GM19438 (cell line): ENCODE data around the gene ATXN2.
A peak's percentile ranks its signal among the peaks of the same experiment; 100 is the strongest.

ENCODE experiments used
- ATAC-seq: cut with Tn5 transposase; IDR thresholded peaks from one replicate; pipeline ENCODE4 v1.9.1; 2021; ENCODE audit warnings: low read depth; ENCODE audit not compliant: unreplicated experiment

ATXN2 gene

DNA sequence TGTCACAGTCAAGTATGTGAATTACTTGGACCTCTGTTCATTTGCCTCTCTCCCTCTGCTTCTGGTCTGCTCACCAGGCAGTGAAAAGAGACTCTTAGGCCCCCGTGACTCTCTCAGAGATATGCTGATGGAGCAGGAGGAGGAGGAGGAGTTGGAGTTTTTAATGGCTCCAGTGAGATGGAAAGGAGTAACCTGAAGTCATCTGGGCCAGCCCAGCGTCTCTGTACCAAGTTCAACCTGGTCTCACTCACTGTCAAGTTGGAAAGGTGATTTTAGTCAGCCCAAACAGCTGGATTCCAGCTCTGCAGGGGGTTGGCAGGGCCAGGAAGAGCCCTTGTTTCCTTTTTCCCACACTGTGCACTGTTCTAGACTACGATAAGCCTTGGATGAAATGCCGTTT lies 144.8 kb downstream of the ATXN2 start:
- ATAC-seq, result no peak

DNA sequence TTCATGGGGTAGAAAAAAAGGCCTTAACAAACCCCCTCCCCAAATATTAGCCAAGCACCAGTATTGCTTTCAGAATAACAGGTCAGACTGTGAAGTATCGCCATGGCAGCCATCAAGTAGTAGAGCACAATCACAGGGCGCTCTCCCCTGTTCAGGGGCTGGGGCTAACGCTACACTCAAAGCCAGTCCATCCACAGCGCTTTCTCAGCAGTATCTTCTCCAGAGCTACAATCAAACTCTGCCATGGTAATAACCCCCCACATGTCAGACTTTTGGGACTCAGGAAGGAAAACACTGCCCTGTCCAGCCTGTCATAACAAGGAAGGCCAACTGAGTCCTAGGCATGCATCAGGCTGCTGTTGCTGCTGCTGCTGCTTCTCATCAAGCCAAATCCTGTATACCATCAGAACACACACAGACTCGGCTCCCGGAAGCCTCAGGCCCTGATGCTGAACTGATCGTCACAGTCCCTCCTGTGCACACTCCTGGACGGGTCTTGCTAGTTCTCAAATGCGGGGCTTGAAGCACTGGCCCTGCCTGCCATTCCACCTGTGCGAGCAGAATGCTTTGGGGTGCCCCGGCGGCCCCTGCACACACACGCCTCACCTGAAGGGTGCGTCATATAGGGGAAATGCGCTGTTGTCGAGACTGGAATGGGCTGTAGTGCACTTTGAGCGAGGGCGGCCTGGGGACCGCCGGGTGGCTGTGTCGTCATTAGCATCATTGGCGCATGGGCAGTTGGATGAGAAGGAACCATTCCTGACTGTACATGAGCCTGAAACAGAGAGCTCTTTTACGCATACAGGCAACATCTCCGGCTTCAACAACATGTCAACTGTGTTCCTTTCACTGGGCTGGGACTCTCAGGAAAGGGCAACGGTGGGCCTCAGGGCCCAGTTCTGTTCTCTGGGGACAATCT lies 145.8 kb downstream of the ATXN2 start:
- ATAC-seq, result no peak

DNA sequence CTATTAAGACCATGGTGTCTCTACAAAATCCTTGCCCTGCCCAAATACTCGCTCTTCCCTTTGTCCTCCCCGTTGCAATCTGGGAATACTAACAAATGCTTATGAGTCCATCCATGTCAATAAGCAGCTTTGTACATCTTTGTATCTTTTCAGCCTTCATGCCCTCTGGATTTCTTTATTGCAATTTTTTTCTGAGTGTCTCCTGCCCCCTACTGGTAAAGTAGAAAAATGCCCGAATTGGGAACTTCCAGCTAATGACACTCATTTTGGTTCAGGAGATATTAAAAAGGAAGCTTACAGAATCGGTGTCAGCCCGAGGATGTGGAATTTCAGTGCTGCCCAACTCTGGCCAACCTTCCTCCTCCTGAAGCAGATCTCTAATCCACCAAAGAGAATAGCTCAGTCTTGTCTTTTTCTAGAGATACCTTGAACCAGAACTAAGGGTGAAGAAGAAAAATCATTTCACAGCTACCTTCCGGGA lies 147.4 kb downstream of the ATXN2 start:
- ATAC-seq, result no peak

DNA sequence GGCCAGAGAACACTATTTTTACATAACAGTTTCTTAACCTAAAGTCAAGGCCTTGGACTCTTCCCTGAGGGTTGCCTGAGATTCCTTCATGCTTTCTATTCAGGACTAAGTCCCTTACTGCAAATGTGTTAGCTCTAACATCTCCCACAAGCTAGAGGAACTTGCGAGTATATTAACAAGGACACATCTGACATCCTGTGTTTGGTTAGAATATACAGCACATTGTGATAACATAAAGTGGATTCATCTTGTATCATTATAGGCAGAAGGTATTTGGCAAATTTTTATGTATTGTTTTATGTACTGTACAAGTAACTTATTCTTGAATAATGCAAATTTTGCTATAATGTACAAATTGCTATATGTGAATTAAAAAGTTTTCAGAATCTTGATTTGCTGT lies 147.9 kb downstream of the ATXN2 start:
- no peak for ATAC-seq

DNA sequence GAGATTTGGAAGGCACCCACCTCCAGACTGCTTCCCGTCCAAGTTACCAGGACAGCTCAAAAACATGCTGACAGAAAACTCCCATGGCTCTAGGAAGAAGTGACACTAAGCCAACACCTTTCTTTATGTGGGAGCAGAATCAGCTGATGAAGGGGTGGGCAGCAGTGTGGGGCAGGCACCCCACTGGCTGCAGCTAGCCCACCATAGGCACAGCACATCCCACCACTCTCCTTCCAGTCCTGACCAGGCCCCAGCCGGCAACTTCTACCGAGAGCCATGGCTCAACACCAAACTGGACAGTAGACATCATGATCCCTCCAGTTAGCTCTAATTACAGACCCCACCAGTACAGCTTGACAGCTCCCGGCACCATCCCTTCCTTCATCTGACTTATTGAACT lies 148.4 kb downstream of the ATXN2 start:
- no peak for ATAC-seq

DNA sequence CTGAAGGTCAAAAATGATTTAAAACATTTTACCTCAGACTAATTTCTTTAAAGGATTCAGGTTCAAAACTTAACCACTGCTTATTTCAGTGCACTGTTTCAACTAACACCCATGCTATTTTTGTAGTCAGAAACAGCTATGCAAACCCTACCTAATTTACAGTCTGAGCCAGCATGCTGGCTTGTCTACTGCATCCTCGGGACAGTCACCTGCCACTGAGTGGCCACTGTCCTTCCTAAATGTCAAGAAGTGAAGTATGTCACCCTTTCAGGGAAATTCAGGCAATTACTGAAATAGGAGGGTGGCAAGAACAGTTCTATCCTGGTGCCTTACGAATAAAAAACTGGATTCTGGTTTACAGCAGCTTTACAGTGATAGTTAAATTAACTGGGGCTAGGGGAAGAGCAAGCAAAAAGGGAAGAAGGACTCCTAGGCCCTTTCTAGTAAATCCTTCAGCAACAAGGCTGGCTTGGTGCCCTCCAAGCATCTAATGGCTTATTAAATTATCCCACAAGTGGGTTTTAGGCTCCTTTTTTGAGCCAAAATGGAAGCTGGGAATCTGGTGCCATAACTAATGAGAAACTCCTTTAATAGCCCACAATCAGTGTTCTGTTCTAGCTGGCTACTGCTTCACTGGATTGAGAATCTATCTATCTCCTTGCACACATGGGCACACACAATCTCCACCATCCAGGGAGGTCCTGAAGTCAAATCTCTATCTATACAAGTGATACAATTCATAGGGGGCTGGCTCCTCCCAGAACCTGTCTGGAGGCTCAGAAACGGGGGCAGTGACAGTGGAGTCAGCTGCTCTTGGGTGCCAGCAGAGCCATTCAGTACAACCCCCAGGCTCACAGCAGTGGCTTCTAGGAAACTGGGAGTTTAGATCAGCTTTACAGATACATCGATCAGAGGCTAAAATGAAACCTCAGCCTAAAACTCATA lies 150.0 kb downstream of the ATXN2 start:
- no peak for ATAC-seq

DNA sequence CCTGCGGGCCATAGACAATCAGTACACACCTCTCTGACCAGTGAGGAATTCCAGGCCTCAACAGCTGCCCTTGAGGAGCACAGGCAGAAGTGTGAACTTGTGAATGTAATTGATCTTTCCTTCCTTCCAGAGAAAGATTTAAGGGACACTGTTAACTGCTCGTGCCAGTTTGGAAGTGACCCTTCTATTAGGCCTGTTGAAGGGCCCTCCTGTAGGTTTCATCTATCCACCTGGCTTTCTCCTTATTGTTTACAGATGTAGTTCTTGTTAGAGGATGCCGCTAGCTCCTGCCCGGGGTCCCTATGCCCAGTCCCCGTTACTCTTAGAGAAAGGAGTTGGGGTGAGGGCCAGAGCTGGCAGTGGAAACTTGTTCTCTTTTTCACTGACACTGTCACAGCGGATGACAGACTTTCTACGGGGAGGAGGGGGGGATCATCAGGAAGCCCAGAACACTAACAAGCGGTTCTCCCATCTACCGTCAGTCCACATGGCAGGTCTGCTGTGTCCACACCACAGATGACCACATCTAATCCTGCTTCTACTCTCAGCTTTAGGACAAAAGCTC lies 150.8 kb downstream of the ATXN2 start:
- no peak for ATAC-seq

DNA sequence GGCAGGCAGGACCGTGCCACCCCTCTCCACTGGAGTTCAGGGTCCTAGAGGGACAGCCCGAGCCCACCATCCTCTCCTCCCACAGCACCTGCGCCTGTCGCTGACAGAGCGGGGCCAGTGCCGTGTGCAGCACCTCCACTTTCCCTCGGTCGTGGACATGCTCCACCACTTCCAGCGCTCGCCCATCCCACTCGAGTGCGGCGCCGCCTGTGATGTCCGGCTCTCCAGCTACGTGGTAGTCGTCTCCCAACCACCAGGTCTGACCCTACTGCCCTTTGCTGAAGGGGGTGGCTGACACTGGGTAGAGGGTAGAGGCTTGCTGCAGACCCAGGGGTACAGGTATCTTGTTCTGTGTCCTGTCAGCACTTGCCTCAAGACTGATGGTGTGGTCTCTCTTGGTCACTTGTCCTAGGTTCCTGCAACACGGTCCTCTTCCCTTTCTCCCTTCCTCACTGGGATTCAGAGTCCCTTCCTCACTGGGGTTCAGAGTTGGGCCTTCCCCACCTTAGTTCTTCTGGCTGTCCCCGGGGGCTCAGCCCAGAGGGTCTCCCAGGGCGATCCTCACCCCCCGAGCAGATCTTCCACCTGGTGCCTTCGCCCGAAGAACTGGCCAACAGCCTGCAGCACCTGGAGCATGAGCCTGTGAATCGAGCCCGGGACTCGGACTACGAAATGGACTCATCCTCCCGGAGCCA lies 151.4 kb downstream of the ATXN2 start:
- ATAC-seq, result no peak

DNA sequence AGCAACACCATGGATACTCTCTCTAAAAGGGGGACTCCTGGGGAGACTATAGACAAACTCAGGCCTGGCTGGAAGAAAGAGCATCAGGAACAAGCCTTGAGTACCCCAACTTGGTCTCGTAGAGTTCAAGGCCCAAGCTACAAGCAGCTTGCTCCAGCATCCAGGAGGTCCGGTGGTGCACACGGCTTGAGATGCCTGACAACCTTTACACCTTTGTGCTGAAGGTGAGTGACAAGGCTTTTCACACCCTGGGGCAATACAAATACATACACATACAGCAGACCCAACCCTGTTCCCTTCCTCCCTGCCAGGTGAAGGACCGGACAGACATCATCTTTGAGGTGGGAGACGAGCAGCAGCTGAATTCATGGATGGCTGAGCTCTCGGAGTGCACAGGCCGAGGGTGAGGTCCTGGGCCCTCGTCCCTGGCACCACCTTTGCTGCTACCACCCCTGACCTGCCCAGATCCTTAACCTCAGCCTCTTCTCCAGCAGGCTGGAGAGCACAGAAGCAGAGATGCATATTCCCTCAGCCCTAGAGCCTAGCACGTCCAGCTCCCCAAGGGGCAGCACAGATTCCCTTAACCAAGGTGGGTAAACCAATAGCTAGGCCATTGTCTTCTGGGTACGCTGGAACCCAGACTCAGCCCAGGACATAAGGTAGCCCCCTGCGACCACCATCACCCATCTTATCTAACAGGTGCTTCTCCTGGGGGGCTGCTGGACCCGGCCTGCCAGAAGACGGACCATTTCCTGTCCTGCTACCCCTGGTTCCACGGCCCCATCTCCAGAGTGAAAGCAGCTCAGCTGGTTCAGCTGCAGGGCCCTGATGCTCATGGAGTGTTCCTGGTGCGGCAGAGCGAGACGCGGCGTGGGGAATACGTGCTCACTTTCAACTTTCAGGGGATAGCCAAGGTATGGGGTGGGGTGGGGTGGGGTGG lies 152.2 kb downstream of the ATXN2 start:
- ATAC-seq, result no peak

DNA sequence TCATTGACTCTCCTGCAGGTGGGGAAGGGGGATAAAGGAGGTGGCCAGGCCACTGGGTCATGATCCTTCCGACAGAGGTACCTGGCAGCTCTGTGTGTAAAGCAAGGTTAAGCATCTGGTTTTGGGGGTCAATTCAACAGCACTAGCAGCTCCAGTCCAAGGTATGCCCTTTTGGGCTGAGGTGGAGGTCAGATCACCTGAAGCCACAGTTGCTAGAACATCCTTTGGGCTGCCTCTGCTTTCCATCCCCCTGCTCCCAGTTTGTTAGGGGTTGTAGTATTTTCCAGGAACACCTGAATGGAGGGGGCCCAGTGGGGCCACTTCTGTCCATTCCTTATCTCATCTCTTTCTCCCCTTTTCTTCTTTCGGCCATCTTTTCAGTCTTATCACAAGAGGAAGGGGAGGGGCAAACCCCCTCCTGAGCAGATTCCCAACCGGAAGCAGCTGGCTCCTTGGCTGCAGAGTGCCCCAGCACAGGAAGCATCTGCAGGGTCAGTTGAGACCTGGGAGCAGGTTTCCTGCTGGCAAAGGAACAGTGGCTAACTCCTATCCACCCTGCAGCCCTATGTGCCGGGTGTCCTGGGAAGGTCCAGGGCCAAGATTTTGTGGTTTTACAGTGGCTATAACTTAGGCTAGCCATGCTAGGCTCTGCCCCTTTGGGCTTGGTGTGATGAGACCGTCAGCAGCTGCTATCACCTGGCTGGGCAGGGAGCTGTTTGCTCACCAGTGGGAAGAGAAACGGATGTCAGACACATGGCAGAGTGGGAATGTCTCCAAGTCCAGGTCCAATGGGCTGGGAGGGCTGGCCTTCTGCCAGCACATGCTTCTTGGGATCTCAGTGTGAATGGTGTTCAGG lies 153.2 kb downstream of the ATXN2 start:
- no peak for ATAC-seq

DNA sequence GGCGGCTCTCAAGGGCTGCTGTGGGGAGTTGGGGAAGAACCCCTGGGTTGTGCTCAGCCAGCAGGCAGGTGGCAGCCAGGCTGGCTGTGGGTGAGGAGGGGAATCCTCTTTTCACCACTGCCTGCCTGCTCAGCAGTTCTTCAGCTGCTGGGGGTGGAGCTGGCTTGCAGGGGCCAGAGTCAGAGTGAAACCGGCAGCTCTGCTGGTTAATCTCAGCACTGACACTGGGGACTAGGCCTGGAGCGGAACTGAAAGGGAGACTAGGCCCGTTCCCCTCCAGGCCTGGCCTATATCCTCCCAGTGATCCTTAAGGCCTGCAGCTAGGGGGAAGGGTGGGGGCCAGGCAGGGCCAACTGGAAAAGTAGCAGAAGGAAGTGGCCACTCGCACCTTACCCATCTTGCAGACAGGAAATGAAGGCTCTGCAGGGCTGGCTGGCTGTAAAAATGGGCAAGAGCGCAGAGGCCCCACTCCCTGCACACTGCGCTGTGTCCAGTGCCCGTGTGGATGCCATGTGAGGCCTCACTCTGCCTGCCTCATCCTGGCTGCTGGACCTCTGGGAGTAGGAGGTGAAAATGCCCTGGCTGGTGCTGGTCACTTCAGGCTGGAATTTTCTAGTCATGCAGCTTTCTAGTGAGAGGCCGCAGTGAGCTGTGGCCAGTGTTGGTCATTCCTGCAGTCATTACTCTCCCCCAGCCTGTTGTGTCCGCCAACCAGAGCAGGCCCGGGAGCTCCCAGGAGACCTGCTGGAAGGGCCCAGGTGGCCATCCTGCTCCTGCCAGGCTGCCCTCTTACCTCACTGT lies 154.0 kb downstream of the ATXN2 start:
- peak; percentile 85 for ATAC-seq

DNA sequence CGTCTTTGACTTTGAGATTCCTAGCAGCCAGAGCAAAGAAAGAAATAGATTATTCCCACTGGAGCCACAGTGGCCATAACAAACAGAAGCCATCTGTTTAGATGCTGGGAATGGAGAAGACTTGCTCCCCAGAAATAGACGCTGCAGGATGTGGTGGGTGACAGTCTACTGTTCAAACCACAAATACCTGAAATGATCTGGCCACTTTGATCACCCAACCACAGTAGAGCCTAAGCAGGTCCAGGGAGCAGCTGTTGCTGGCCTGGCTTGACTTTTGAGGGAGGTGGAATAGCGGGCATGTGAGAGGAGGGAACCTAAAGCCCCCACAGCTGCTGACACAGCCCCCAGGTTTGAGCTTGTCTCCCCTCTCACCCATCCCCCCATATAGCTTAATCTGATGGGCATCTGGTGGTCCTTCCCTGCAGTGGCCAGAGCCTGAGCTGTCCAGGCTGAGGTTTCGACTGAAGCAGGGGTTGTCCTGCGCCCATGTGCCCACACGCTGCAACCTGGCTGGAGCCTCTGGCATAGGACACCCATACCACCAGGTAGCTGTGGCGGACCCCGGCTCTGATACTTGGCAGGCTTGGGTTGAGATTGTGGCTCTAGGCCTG lies 154.7 kb downstream of the ATXN2 start:
- ATAC-seq, result peak; percentile 46

DNA sequence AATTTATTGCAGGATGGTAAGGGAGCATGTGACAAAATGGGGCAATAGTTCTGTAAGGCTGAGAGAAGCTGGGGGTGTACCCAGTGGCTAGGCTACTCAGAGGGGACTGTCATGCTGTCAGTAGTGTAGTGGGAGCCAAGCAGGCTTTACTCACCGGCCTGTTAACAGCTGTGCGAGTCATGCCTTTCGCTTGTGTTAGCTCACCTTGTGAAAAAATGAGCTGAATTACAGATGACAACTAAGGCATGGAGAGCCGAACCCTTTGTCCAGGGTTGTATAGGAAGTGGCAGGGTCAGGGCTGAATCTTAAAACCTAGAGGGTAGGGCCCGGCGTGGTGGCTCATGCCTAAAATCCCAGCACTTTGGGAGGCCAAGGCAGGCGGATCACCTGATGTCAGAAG lies 155.5 kb downstream of the ATXN2 start:
- no peak for ATAC-seq

DNA sequence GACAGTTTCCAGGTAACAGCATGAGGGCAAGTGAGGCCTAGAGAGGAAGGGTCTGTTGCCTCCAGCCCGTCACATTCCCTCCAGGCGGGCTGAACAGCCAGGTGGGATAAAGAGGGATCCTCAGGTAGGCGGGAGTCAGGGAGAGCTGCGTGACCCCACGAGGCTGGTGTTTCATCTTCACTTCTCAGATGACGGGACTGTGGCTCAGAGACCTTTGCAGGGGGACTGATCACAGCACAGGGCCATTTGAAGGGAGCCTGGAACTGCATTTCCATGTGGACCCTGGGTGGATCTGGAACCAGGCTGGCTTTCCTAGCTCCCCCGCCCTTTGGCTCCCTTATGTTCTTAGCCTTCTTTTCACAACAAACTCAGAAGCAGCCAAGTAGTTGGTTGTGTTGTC lies 156.0 kb downstream of the ATXN2 start:
- no peak for ATAC-seq

DNA sequence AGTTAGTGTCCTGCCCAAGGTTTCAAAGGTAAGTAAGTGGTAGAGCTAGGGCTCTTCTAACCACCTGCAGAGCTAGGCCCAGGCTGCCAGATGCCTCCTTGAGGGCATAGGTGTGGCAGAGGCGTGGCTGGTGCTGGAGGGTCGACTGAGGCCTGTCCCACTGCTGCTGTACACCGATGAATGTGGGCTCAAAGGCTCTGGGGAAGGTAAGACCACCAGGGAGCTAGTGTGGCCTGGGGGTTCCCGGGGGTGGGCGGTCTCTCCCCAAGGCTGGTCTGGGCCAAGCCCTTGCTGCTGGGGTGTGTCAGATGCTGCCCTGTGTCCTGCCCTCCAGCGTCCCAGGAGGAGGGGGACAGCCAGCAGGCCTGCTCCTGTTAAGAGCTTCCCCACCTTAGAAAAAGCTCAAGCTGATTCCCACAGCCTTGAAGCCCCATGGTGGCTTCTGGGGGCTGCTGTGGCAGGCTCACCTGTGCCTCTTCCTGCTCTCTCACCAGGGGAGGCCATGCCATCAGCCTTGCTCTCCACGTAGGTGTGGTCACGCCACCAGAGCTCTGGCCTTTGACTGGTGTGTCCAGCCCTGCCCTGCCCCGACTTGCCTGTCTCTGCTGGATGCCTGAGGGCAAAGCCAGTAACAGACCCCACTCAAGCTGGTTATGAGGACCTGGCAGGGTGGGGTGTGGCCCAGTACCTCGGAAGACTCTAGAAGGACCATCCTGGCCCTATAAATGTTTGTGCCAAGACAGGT lies 156.6 kb downstream of the ATXN2 start:
- ATAC-seq, result no peak

DNA sequence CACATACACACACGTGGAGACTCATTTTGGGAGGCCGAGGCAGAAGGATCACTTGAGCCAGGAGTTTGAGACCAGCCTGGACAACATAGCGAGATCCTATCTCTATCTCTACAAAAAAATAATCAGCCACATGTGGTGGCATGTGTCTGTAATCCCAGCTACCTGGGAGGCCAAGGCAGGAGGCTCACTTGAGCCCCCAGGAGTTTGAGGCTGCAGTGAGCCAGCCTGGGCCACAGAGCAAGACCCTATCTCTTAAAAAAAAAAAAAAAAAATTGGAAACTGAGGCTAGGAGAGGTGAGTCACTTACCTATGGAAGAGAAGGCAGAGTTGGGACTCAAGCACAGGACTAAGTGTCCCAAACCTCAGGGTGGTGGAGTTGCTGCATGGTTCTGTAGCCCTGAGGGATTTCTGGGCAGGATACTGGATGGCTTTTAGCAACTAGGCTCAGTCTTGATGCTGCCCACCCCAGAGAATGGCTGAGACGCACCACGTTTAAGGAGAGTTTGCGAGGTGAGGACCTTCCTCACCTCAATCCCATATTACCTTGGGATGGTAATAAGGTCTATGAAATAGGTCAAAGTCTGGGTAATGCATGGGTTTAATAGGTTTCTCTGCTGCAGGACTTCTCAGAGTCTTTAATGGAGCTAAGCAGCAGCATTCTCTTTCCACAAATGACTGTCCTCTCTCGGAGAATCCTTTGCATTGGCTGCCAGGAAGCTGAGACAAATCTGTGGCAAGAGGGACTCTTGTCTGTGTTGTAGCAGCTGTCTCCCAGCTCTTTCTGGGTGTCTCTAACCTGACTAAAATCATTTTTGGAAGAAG lies 157.8 kb downstream of the ATXN2 start:
- ATAC-seq, result no peak
